Ishikawa (cell line): ENCODE results near the gene BRD7.

Experiments used
- CEBPB ChIP-seq: IDR thresholded peaks from 2 replicates; pipeline ENCODE4 v1.6.1; 2012
- CREB1 ChIP-seq: IDR thresholded peaks from 2 replicates; pipeline ENCODE4 v1.6.1; 2012; ENCODE audit warnings: low read depth
- EGR1 ChIP-seq: IDR thresholded peaks from 2 replicates; pipeline ENCODE4 v1.6.1; 2012
- EP300 ChIP-seq: IDR thresholded peaks from 2 replicates; pipeline ENCODE4 v1.6.1; 2012; ENCODE audit warnings: borderline replicate concordance
- FOXM1 ChIP-seq: IDR thresholded peaks from 2 replicates; pipeline ENCODE4 v1.6.1; 2012; ENCODE audit warnings: low read depth, borderline replicate concordance
- MAX ChIP-seq: IDR thresholded peaks from 2 replicates; pipeline ENCODE4 v1.6.1; 2012
- NFIC ChIP-seq: IDR thresholded peaks from 2 replicates; pipeline ENCODE4 v1.6.1; 2012
- RAD21 ChIP-seq: IDR thresholded peaks from 2 replicates; pipeline ENCODE4 v1.6.1; 2012; ENCODE audit warnings: low read depth
- REST ChIP-seq: IDR thresholded peaks from 2 replicates; pipeline ENCODE4 v1.6.1; 2012; ENCODE audit warnings: low read depth, mild to moderate bottlenecking
- TAF1 ChIP-seq: IDR thresholded peaks from 2 replicates; pipeline ENCODE4 v1.6.1; 2012; ENCODE audit warnings: low read depth, mild to moderate bottlenecking
- TCF12 ChIP-seq: IDR thresholded peaks from 2 replicates; pipeline ENCODE4 v1.6.1; 2012; ENCODE audit warnings: low read depth
- TEAD4 ChIP-seq: IDR thresholded peaks from 2 replicates; pipeline ENCODE4 v1.6.1; 2012
- USF1 ChIP-seq: IDR thresholded peaks from 2 replicates; pipeline ENCODE4 v1.6.1; 2012
- YY1 ChIP-seq: IDR thresholded peaks from 2 replicates; pipeline ENCODE4 v1.6.1; 2012; ENCODE audit warnings: low read depth
- ZBTB7A ChIP-seq: IDR thresholded peaks from 2 replicates; pipeline ENCODE4 v1.6.1; 2012; ENCODE audit warnings: low read depth

The BRD7 gene

GRCh38 chr16:50268352-50268751 lies 100.4 kb downstream of the BRD7 start:
- TF ChIP-seq TCF12, result no peak
- no peak for TF ChIP-seq FOXM1
- TF ChIP-seq TEAD4, result no peak
- TF ChIP-seq CEBPB, result no peak
- TF ChIP-seq NFIC, result no peak
- no peak for TF ChIP-seq YY1
- TF ChIP-seq REST, result no peak
- TF ChIP-seq MAX, result no peak
- no peak for TF ChIP-seq EGR1
- no peak for TF ChIP-seq RAD21
- no peak for TF ChIP-seq EP300
- TF ChIP-seq CREB1, result no peak
- no peak for TF ChIP-seq USF1
- no peak for TF ChIP-seq ZBTB7A
- TF ChIP-seq TAF1, result no peak

- no peak for TF ChIP-seq USF1
- TF ChIP-seq FOXM1, result no peak
- TF ChIP-seq EP300, result no peak
- no peak for TF ChIP-seq ZBTB7A
- no peak for TF ChIP-seq TCF12
- TF ChIP-seq YY1, result no peak
- TF ChIP-seq TEAD4, result no peak
- TF ChIP-seq TAF1, result no peak
- TF ChIP-seq EGR1, result no peak
- no peak for TF ChIP-seq CREB1
- no peak for TF ChIP-seq NFIC
- TF ChIP-seq REST, result no peak
Measured at GRCh38 chr16:50267651-50268050, 101.1 kb downstream of the BRD7 start.

- TF ChIP-seq NFIC (no peak), TAF1 (no peak), TEAD4 (no peak), REST (no peak), TCF12 (no peak), MAX (no peak), YY1 (no peak)
Measured at GRCh38 chr16:50267151-50267631, 101.6 kb downstream of the BRD7 start.

- no peak for TF ChIP-seq TAF1
- TF ChIP-seq NFIC, result no peak
- no peak for TF ChIP-seq TCF12
- no peak for TF ChIP-seq ZBTB7A
- no peak for TF ChIP-seq REST
- no peak for TF ChIP-seq FOXM1
- no peak for TF ChIP-seq EP300
- TF ChIP-seq CEBPB, result no peak
- no peak for TF ChIP-seq CREB1
- TF ChIP-seq USF1, result no peak
- TF ChIP-seq RAD21, result no peak
- TF ChIP-seq YY1, result no peak
- no peak for TF ChIP-seq MAX
- TF ChIP-seq TEAD4, result no peak
Measured at GRCh38 chr16:50266337-50267091, 102.3 kb downstream of the BRD7 start, which contains the start of gene ADCY7. Gene ADCY7, plus strand, starts transcription at chr16:50266551. Its CDS starts 21,629 bp downstream, at chr16:50288180.
